Measurements from ENCODE around the gene EHBP1L1. TPM values are rescaled to one million over a fixed set of nuclear protein-coding genes. Genes with fewer than 3 reads are reported as not detected.

The EHBP1L1 gene
- total RNA-seq, 1 donor = 58.6 TPM

GRCh38 chr11:65576867-65577755 lies 1.3 kb downstream of the EHBP1L1 start:
- peak overlapping the region; percentile 91 for H3K4me2 ChIP-seq (ENCODE audit: insufficient read depth, low read length)
- H3K79me2 ChIP-seq (ENCODE audit: insufficient read depth, low read length) = peaks cover 46% of the 10 kb centered on the region
- H3K4me3 ChIP-seq (ENCODE audit: insufficient read depth, low read length) = peak overlapping the region; percentile 77
- H3K4me1 ChIP-seq (ENCODE audit: insufficient read depth, low read length) = peaks cover 40% of the 10 kb centered on the region
- H4K20me1 ChIP-seq (ENCODE audit: insufficient read depth, low read length) = peaks cover 29% of the 10 kb centered on the region
- H3K9me3 ChIP-seq (ENCODE audit: low read depth, low read length) = no peaks in the 10 kb centered on the region
- no peak overlapping the region for H2AFZ ChIP-seq (ENCODE audit: low read length)
- peaks cover 36% of the 10 kb centered on the region for H3K36me3 ChIP-seq (ENCODE audit: insufficient read depth, low read length)
- H3K27me3 ChIP-seq (ENCODE audit: insufficient read depth, low read length) = no peaks in the 10 kb centered on the region
- DNase-seq (ENCODE audit: insufficient read length, low spot score, missing footprints) = peak; percentile 100
- H3K27ac ChIP-seq (ENCODE audit: low read depth, low read length) = peak overlapping the region; percentile 81
- TF ChIP-seq CTCF (IDR thresholded peaks at IDR 0.05; ENCODE audit: extremely low read depth, low read depth, low read length) = no peak

- H3K36me3 ChIP-seq (ENCODE audit: insufficient read depth, low read length) = peaks cover 40% of the 10 kb centered on the region
- peaks cover 29% of the 10 kb centered on the region for H4K20me1 ChIP-seq (ENCODE audit: insufficient read depth, low read length)
- peaks cover 40% of the 10 kb centered on the region for H3K4me1 ChIP-seq (ENCODE audit: insufficient read depth, low read length)
- DNase-seq (ENCODE audit: insufficient read length, low spot score, missing footprints) = peak; percentile 94
- H3K79me2 ChIP-seq (ENCODE audit: insufficient read depth, low read length) = peaks cover 44% of the 10 kb centered on the region
- peak overlapping the region; percentile 81 for H3K27ac ChIP-seq (ENCODE audit: low read depth, low read length)
- H3K4me3 ChIP-seq (ENCODE audit: insufficient read depth, low read length) = peak overlapping the region; percentile 77
- no peak overlapping the region for H2AFZ ChIP-seq (ENCODE audit: low read length)
- H3K9me3 ChIP-seq (ENCODE audit: low read depth, low read length) = no peaks in the 10 kb centered on the region
- no peaks in the 10 kb centered on the region for H3K27me3 ChIP-seq (ENCODE audit: insufficient read depth, low read length)
- H3K4me2 ChIP-seq (ENCODE audit: insufficient read depth, low read length) = peak overlapping the region; percentile 91
- TF ChIP-seq CTCF (IDR thresholded peaks at IDR 0.05; ENCODE audit: extremely low read depth, low read depth, low read length) = no peak
These were observed 1.9 kb downstream of the EHBP1L1 start for GRCh38 chr11:65577756-65578109.

GRCh38 chr11:65578134-65578533 lies 2.3 kb downstream of the EHBP1L1 start:
- Histone ChIP-seq H3K36me3 (ENCODE audit: insufficient read depth, low read length) (peaks cover 40% of the 10 kb centered on the region), H2AFZ (ENCODE audit: low read length) (no peak overlapping the region), H4K20me1 (ENCODE audit: insufficient read depth, low read length) (peaks cover 25% of the 10 kb centered on the region), H3K4me1 (ENCODE audit: insufficient read depth, low read length) (peaks cover 37% of the 10 kb centered on the region), H3K9me3 (ENCODE audit: low read depth, low read length) (no peaks in the 10 kb centered on the region), H3K4me3 (ENCODE audit: insufficient read depth, low read length) (peak overlapping the region; percentile 77), H3K4me2 (ENCODE audit: insufficient read depth, low read length) (peak overlapping the region; percentile 91), H3K79me2 (ENCODE audit: insufficient read depth, low read length) (peaks cover 40% of the 10 kb centered on the region), H3K27ac (ENCODE audit: low read depth, low read length) (peak overlapping the region; percentile 81), H3K27me3 (ENCODE audit: insufficient read depth, low read length) (no peaks in the 10 kb centered on the region)
- no peak for DNase-seq (ENCODE audit: insufficient read length, low spot score, missing footprints)
- no peak for TF ChIP-seq CTCF (IDR thresholded peaks at IDR 0.05; ENCODE audit: extremely low read depth, low read depth, low read length)

- Histone ChIP-seq H3K4me3 (ENCODE audit: insufficient read depth, low read length) (no peak overlapping the region), H3K27me3 (ENCODE audit: insufficient read depth, low read length) (no peaks in the 10 kb centered on the region), H3K4me2 (ENCODE audit: insufficient read depth, low read length) (no peak overlapping the region), H3K27ac (ENCODE audit: low read depth, low read length) (no peak overlapping the region), H3K36me3 (ENCODE audit: insufficient read depth, low read length) (peaks cover 34% of the 10 kb centered on the region), H3K79me2 (ENCODE audit: insufficient read depth, low read length) (peaks cover 36% of the 10 kb centered on the region), H2AFZ (ENCODE audit: low read length) (no peak overlapping the region), H3K9me3 (ENCODE audit: low read depth, low read length) (no peaks in the 10 kb centered on the region), H4K20me1 (ENCODE audit: insufficient read depth, low read length) (peaks cover 20% of the 10 kb centered on the region), H3K4me1 (ENCODE audit: insufficient read depth, low read length) (peaks cover 32% of the 10 kb centered on the region)
- no peak for TF ChIP-seq CTCF (IDR thresholded peaks at IDR 0.05; ENCODE audit: extremely low read depth, low read depth, low read length)
- DNase-seq (ENCODE audit: insufficient read length, low spot score, missing footprints) = no peak
These were observed 2.8 kb downstream of the EHBP1L1 start for GRCh38 chr11:65578667-65579066.

All from osteoblast (primary cell).